HG02885 (cell line): Measurements from ENCODE around the gene FOXN1.
"Not testable (repeated sequence)": the region's sequence is repeated elsewhere in the genome, so short reads cannot be mapped to it uniquely, and the experiment has no call there.

Experiments used
- ATAC-seq: cut with Tn5 transposase; IDR thresholded peaks from one replicate; pipeline ENCODE4 v1.9.1; 2021; ENCODE audit warnings: mild to moderate bottlenecking; ENCODE audit not compliant: unreplicated experiment, poor library complexity

Gene FOXN1, protein sequence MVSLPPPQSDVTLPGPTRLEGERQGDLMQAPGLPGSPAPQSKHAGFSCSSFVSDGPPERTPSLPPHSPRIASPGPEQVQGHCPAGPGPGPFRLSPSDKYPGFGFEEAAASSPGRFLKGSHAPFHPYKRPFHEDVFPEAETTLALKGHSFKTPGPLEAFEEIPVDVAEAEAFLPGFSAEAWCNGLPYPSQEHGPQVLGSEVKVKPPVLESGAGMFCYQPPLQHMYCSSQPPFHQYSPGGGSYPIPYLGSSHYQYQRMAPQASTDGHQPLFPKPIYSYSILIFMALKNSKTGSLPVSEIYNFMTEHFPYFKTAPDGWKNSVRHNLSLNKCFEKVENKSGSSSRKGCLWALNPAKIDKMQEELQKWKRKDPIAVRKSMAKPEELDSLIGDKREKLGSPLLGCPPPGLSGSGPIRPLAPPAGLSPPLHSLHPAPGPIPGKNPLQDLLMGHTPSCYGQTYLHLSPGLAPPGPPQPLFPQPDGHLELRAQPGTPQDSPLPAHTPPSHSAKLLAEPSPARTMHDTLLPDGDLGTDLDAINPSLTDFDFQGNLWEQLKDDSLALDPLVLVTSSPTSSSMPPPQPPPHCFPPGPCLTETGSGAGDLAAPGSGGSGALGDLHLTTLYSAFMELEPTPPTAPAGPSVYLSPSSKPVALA

DNA sequence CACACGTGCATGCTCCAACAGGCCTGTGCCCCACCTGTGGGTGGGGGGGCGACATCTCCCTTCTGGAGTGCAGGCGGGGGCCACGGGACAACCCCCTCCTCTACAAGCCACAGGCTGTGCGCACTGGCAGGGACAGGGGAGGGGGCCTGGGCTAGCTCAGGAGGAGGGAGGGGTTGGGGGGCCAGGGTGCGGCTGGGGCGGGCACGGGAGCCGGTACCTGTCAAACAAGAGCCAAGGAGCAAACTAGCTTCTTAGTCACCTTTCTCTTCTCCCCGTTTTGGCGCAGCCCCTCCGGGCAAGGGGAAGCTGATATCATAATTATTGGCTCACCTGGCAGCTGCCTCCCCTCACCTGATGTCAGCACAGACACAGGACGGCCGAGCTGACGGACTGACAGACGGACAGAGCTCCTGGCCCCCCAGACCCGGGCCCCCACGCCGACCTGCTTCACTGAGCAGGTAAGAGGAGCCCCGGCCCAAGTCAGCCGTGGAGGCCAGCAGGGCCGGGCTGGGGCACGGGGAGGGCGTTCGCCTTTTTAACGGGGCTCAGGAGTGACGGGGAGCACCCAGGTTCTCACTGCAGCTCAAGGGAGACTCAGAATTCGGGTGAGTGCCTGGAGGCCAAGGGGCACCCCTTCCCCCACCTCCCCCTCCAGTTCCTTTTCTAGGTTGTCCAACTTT, at the start of gene FOXN1:
FOXN1 (plus strand) TSS at position 363 of the 680 bp plus-strand sequence. CDS start 17,622 bp downstream, outside the sequence.
- no peak for ATAC-seq

DNA sequence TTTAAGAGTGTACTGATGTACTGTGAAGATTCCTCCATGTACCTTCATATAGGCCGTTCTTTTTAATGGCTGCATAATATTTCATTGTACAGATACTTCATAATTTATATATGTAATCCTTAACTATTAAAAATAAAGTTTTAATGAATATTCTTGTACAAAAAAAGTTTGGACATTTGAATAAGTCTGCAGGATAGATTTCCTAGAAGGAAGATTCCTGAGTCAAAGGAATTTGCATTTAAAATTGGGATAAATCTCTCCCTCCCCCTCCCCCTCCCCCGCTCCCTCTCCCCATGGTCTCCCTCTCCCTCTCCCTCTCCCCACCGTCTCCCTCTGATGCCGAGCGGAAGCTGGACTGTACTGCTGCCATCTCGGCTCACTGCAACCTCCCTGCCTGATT, 48.3 kb upstream of the FOXN1 start:
- no peak for ATAC-seq

DNA sequence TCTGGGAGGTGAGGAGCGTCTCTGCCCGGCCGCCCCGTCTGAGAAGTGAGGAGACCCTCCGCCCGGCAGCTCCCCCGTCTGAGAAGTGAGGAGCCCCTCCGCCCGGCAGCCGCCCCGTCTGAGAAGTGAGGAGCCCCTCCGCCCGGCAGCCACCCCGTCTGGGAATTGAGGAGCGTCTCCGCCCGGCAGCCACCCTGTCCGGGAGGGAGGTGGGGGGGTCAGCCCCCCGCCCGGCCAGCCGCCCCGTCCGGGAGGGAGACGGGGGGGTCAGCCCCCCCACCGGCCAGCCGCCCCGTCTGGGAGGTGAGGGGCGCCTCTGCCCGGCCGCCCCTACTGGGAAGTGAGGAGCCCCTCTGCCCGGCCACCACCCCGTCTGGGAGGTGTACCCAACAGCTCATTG, 47.3 kb upstream of the FOXN1 start:
- ATAC-seq = not testable (repeated sequence)

DNA sequence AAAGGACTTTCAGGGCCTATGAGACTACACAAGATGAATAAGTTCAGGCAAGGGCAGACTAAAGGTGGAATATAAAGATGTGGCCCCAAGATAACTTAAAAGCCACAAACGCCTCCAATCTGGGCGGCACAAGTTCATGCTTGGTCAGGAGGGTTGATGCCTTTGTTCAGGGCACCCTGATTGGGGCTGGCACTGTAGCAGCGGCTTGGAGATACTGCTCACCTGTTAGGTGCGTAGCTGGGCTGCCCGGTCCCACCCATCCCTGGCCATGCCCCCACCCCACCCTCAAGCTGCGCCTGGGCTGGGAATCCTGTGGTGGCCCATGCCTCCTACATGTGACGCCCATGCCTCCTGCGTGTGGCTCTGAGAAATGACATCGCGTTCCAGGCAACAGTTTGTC, 45.2 kb upstream of the FOXN1 start:
- no peak for ATAC-seq

DNA sequence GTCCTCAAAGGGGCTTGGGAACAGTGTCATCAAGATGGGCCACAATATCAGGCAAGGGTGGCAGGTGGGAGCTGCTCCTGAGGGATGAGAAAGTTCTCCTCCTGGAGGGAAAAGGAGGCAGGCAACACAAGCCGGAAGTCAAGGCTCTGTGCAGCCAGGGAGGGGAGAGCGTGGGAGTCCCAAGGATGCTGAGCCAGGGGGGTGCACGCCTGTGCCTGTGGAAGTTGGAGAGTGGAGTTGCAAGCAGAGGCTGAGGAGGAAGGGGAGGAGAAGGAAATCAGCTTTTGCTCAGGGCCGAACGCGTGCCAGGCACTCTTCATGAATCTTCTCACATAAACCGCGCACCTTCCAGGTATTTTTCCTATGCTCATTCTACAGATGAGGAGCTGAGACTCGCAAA, 40.1 kb upstream of the FOXN1 start:
- no peak for ATAC-seq

DNA sequence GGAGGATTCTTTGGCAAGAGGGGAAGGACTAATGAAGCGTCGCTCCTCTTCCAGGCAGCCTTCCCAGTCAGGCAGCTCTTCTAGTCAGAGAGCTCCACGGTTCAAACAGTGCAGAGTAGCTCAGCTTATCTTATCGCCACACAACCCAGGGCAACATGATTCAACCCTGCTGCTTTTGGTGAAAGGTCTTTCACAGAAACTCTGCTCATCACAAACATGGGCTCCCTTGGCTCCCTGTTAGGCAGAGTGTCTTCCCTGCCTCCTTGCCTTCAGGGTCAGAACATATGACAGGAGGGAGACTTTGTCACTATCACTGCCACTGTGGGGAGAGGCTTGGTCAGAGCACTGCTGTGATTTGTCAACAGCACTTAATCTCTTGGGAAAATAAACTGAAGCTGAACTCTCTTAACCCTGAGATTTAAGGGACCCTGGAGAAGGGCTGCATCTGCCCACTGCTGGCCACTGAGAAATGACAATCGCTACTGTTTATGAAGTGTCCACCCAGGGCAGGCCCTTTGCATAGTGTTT, 39.6 kb upstream of the FOXN1 start:
- ATAC-seq = no peak

DNA sequence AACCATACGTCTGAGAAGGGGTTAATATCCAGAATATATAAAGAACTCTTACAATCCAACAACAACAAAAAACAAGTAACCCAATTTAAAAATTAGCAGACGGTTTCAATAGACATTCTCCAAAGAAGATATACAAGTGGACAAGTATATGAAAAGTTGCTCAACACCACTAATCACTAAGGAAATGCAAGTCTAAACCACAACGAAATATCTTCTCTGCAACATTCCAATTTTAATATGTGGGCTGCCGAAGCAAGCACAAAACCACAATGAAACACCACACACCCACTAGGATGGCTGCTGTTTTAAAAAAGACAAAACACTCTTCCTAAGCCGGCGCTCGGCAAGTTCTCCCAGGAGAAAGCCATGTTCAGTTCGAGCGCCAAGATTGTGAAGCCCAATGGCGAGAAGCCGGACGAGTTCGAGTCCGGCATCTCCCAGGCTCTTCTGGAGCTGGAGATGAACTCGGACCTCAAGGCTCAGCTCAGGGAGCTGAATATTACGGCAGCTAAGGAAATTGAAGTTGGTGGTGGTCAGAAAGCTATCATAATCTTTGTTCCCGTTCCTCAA, 38.6 kb upstream of the FOXN1 start:
- ATAC-seq = no peak

DNA sequence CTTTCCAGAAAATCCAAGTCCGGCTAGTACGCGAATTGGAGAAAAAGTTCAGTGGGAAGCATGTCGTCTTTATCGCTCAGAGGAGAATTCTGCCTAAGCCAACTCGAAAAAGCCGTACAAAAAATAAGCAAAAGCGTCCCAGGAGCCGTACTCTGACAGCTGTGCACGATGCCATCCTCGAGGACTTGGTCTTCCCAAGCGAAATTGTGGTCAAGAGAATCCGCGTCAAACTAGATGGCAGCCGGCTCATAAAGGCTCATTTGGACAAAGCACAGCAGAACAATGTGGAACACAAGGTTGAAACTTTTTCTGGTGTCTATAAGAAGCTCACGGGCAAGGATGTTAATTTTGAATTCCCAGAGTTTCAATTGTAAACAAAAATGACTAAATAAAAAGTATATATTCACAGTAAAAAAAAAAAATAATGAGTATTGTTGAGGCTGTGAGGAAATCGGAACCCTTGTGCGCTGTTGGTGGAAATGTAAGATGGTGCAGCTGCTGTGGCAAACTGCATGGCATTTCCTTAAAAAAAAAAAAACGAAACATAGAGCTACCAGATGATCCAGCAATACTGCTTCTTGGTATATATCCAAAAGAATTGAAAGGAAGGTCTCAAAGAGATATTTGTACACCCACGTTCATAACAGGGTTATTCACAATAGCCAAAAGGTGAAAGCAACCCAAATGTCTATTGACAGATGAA, 38.0 kb upstream of the FOXN1 start:
- ATAC-seq = not testable (repeated sequence)

DNA sequence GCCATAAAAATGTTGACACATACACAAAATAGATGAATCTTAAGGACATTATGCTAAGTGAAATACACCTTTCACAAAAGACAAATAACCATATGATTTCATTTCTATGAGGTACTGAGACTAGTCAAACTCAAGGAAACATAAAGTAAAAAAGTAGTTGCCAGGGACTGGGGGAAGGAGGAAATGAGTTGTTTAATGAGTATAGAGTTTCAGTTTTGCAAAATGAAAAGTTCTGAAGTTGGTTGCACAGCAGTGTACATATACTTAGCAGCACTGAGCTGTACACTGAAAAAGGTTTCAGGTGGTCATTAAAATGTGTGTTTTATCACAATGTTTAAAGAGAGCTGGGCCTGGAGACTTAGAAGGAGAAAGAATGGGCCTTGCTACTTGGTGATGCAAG, 37.4 kb upstream of the FOXN1 start:
- ATAC-seq = peak; percentile 66

DNA sequence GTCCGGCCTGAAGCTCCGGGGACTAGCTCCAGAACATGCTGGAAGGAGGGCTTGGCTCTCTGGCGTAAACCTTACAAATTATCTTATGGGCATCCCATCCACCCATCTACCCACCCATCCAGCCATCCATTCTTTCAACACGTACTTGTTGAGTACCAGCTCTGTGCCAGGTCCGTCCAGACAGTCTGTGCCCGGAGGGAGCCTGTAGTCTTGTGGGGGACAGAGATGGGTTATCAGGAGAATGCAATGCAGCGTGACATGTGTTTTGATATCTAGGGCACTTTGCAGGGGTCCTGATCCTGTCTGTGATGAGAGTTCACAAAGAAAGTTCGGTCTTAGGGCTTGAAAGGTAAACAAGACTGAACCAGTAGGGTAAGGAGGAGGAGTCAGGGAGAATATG, 36.8 kb upstream of the FOXN1 start:
- no peak for ATAC-seq

DNA sequence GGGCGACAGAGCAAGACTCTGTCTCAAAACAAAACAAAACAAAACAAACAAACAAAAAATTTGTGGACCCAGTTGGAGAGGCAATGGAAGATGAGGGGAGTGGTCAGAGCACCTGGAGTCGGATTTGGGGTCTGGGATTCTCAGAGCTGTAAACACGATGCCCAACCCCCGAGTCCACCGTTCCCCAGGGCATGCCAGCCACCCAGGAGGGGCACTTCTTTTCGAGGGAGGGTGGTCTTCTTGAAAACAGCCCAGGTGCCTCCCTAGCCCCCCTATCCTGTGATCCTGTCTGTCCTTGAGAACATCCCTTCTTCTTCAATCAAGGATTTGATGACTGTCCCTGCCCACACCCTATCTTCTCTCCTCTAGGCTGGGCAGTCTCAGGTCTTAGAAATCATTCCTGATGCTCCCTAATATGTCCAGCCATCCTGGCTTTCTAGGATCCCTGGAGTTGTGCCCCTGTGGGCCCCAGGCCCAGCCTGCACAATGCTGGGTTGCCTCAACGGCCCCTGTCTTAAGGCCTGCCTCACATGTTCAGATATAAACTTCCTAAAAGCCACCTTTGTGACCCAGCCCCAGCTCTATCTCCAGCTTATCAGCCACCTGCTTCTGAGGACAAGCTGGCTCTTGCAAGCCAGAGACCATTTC, 35.8 kb upstream of the FOXN1 start:
- ATAC-seq = no peak

DNA sequence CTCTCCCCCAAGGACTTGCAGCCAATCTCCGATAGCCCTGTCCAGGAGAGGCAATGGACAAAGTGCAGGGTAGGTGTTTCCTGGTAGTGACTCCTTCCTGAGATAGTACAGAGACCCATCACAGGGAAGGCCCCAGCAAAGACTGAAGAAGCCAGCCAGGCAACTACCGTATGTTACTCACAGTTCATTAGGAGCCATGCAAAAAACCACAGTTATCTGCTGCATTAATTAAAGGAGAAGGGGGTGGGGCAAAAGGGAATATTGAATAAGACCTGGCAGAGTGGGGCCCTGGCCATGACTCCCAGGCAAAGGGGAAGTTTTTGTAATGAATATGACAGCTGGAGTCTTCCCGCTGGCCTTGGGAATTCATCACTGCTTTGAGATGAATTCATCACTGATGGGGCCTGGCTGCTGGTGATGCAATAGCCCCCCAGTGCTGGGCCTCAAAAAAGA, 35.2 kb upstream of the FOXN1 start:
- no peak for ATAC-seq

DNA sequence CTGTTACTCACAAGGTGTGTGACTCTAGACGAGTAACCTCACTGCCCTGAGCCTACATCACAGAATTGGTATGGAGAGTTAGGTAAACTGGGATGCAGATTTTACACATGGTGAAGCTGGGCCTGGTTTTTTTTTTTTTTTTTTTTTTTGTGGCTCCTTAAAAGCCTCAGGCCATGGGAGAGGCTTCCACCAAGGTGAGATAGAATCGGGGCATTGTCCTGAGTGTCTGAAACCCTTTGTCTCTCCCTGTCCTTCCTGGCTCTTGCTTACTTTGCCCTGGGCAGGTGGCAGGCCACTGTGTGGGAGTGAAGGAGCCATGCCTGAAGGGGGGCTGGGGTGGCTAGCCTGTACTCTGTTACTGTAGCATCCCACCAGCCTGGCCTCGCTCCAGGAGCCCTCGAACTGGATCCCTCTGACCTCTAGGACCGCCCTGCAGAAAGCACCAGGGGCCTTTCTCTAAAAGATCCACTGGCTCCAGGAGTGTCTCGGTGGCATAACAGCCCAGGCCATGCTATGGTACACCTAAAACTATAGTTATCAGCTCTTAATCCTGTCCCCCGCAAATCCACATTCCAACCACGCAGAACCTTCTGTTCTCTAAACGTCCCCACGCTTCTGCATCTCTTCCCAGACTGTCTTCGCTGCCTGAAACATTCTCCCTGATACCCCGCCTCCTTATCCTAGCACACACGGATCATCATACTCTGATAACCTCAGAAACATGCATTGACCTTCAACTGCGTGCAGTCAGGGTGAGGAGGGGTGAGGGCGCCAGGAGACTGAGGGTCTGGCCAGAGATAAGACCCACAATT, 34.4 kb upstream of the FOXN1 start:
- ATAC-seq = no peak

DNA sequence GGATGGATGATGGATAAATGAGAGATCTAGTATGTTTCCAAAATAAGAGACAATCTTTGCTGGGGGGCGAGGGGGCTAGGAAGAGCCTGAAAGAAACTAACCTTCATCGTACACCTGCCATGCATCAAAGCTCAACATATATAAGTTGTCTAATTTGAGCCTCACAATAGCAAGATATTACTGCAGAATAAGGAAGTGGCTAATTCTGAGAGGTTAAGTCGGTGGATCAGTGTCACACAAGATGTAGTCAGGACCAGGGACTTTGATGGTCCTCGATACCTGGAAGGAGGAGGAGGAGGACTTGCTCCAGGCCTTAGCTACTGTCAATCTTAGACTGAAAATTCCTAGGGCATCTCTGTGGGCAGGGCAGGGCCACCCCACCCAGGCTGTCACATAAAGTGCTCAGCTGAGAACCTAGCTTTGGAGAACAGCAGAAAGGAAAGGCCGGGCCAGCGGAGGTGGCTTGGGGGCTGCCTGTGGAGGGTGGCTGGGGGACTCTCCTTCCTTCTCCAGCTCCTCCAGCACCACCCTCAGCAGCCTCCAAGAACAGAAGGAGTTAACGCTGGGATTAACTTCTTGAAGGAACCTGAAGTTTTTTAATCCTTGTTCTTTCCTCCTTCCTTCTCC, 33.2 kb upstream of the FOXN1 start:
- ATAC-seq = no peak

DNA sequence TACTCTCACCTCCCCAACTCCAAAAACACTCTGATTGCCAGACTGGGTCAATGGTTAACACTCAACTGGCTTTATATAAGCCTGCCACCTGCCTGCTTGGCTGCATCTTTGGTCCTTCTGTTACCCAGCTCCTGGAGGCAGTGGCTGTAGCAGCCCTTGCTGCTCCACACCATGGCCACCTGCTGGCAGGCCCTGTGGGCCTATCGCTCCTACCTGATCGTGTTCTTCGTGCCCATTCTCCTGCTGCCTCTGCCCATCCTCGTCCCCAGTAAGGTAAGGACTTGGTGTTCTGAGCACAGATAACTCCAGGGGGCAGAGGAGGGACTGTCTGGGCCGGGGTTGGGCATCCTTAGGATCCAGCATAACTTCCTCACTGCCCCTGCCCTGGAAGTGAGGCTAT, 32.6 kb upstream of the FOXN1 start, which contains the start of gene SLC13A2:
SLC13A2 (plus strand) TSS at position 103 of the 400 bp plus-strand sequence; CDS start at position 172, 69 bp downstream.
- ATAC-seq = no peak

DNA sequence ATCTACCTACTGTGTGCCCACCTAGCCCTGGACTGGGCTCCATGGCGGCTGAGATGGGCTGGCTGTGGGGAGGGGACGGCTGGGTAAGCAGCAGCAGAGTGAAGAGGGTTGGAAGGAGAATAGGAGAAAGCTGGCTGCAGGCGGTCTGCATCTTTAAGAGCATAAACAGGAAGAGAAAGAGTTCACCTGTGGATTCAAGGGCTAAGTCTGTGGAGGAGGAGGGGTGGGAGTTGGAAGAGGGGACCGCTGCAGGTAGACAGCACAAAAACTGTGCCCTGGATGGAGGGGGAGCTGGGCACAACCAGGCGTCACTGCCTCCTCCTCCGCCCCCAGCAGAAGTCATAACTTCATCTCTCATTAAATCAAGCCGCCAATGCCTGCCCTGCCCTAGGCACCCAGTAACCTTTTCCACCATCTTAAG, 32.0 kb upstream of the FOXN1 start:
- ATAC-seq = no peak

DNA sequence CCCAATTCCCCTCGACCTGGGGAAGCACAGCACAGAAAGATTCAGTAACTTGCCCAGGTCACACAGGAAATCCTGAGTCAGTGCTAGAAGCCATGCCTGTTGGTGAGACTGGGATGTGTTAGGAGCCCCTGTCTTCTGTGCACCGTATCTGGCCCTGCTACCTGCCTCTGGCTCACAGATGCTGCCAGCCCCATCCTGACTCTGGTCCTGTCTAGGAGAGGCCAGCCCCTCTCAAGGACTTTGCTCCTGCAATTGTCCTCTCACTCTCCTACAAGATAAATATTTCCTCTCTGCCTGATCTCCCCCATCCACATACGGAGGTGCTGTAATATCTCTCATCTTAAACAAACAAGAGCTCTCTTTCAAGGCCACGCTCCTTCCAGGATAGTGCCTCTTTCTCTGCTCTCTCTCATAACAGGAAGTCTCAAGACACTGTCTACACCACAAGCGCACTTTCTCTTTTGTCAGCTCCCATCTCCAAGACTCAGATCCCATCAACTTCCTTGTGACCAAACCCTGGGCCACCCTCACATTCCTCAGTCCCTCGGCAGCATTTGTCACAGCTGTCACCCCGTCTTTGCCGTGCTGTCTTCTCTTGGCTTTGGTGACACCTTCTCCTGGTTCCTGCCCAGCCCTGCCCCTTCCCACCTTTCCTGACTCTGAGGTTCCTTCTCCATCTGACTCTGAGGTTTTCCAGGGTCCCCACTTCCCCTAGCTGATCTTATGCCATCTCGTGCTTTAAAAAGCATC, 30.8 kb upstream of the FOXN1 start:
- no peak for ATAC-seq
